ENCODE measurements around the gene RHD.
"Not testable (repeated sequence)": the region's sequence is repeated elsewhere in the genome, so short reads cannot be mapped to it uniquely, and the experiment has no call there.

RHD gene

DNA sequence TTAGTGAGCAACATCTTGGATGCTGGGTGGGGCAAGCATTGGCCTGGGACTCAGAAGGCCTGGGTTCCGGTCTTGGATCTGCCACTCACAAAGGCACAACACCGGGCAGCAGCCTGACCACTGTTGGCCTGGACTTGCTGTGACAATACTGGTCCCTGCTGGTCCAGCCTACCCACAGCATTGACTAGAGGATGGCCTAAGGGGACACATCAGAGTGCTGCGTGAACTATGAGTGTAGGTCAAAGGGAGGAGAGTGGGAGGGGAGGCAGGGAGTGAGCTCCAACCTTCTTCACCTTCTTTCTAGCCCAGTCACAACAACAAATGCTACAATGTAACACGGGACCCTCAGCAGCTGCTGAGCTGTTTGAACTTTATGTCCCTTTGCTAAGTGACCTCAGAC is 96.9 kb downstream of the RHD start:
- no peak for DNase-seq
- no peaks in the 10 kb centered on the region for H3K4me1 ChIP-seq (ENCODE audit: control extremely low read depth in 1 of 4, control insufficient read depth in 4 of 4, insufficient read depth in 4 of 4, low read length in 3 of 4)
- no peaks in the 10 kb centered on the region for H3K9me3 ChIP-seq (ENCODE audit: control extremely low read depth in 1 of 5, control insufficient read depth in 4 of 5, insufficient read depth in 2 of 5, low read depth in 1 of 5, low read length in 4 of 5)
- whole genome bisulfite sequencing (ENCODE audit: insufficient coverage), result 100% methylated on average over 3 of the region's 4 CpGs
- no peak overlapping the region for H3K27ac ChIP-seq (ENCODE audit: insufficient read depth in 1 of 2, low read depth in 1 of 2, low read length in 2 of 2, poor library complexity in 1 of 2, severe bottlenecking in 2 of 2)
- H3K27me3 ChIP-seq (replicated peaks in 2 of 5; ENCODE audit: control insufficient read depth in 4 of 5, insufficient read depth in 5 of 5, low read length in 4 of 5), result no peaks in the 10 kb centered on the region
- H3K4me3 ChIP-seq (ENCODE audit: control insufficient read depth in 1 of 7, extremely low read depth in 1 of 7, insufficient read depth in 4 of 7, low read depth in 2 of 7, low read length in 6 of 7), result no peak overlapping the region
- no peaks in the 10 kb centered on the region for H3K36me3 ChIP-seq (ENCODE audit: control insufficient read depth in 4 of 4, insufficient read depth in 4 of 4, low read length in 3 of 4)
- ChIA-PET CTCF (no interaction called here), POLR2A (no interaction called here)

DNA sequence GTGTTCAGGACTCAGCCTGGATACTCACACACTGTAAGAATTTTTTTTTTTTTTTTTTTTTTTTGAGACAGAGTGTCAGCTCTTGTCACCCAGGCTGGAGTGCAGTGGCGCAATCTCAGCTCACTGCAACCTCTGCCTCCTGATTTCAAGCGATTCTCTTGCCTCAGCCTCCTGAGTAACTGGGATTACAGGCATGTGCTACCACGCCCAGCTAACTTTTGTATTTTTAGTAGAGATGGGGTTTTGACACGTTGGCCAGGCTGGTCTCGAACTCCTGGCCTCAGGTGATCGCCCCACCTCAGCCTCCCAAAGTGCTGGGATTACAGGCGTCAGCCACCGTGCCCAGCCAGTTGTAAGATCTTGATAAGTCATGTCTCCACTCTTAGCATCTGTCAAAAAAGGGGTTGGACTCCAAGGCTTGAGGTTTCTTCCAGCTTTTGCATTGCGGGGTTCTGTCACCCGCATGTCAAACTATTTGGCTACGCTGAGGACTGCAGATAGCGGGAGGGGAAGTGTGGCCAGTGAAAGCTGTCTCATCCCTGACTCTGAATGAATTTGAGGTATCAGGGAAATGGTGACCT is 97.5 kb downstream of the RHD start:
- CTCF ChIA-PET; H3K27ac ChIP-seq (ENCODE audit: insufficient read depth in 1 of 2, low read depth in 1 of 2, low read length in 2 of 2, poor library complexity in 1 of 2, severe bottlenecking in 2 of 2); H3K4me3 ChIP-seq (ENCODE audit: control insufficient read depth in 1 of 7, extremely low read depth in 1 of 7, insufficient read depth in 4 of 7, low read depth in 2 of 7, low read length in 6 of 7); H3K9me3 ChIP-seq (ENCODE audit: control extremely low read depth in 1 of 5, control insufficient read depth in 4 of 5, insufficient read depth in 2 of 5, low read depth in 1 of 5, low read length in 4 of 5); POLR2A ChIA-PET; H3K4me1 ChIP-seq (ENCODE audit: control extremely low read depth in 1 of 4, control insufficient read depth in 4 of 4, insufficient read depth in 4 of 4, low read length in 3 of 4); H3K36me3 ChIP-seq (ENCODE audit: control insufficient read depth in 4 of 4, insufficient read depth in 4 of 4, low read length in 3 of 4); H3K27me3 ChIP-seq (replicated peaks in 2 of 5; ENCODE audit: control insufficient read depth in 4 of 5, insufficient read depth in 5 of 5, low read length in 4 of 5): not testable (repeated sequence)
- WGBS (ENCODE audit: insufficient coverage), result 83% methylated on average over 6 of the region's 12 CpGs
- DNase-seq, result peak; percentile 1 to 67 (median 60)

DNA sequence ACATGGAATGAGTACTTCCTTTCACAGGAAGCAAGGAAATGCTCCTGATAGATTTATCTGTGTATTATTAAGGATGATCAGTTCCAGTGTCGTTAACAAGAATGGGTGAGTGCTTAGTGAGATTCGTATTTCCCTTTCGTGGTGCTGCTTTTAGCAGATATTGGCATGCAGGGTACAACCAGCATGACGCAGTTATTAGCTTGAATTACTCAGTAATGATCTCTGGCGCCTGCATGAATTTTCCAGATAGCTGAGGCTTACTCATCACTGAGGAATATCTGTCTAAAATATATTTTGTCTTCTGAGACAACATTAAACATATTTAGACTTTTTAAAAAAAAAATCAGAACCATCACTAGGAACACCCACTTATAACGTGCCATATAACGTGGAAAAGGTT is 99.4 kb downstream of the RHD start:
- H3K9me3 ChIP-seq (ENCODE audit: control extremely low read depth in 1 of 5, control insufficient read depth in 4 of 5, insufficient read depth in 2 of 5, low read depth in 1 of 5, low read length in 4 of 5); H3K27me3 ChIP-seq (replicated peaks in 2 of 5; ENCODE audit: control insufficient read depth in 4 of 5, insufficient read depth in 5 of 5, low read length in 4 of 5); H3K27ac ChIP-seq (ENCODE audit: insufficient read depth in 1 of 2, low read depth in 1 of 2, low read length in 2 of 2, poor library complexity in 1 of 2, severe bottlenecking in 2 of 2); POLR2A ChIA-PET; DNase-seq; H3K36me3 ChIP-seq (ENCODE audit: control insufficient read depth in 4 of 4, insufficient read depth in 4 of 4, low read length in 3 of 4); H3K4me1 ChIP-seq (ENCODE audit: control extremely low read depth in 1 of 4, control insufficient read depth in 4 of 4, insufficient read depth in 4 of 4, low read length in 3 of 4); H3K4me3 ChIP-seq (ENCODE audit: control insufficient read depth in 1 of 7, extremely low read depth in 1 of 7, insufficient read depth in 4 of 7, low read depth in 2 of 7, low read length in 6 of 7); CTCF ChIA-PET: not testable (repeated sequence)
- 100% methylated on average over 2 of the region's 7 CpGs for WGBS (ENCODE audit: insufficient coverage)

DNA sequence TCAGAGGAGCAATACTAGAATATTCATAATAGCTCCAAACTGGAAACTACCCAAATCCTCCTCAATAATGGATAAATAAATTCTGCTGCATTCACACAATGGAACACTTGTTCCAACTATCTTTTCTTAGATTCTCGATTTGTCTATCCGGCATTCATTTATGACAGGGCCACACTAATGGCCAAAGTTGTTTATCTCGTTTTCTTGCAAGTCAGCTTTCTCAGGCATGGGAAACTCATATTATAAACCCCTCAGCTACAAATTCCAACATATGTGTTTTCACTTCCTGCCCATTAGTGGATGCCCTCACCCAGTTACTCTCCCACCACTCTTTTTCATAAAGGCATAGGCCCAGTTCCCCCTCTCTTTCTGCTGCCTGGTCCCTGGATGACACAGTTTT is 106.1 kb downstream of the RHD start:
- H3K9me3 ChIP-seq (ENCODE audit: control extremely low read depth in 1 of 5, control insufficient read depth in 4 of 5, insufficient read depth in 2 of 5, low read depth in 1 of 5, low read length in 4 of 5); H3K27me3 ChIP-seq (replicated peaks in 2 of 5; ENCODE audit: control insufficient read depth in 4 of 5, insufficient read depth in 5 of 5, low read length in 4 of 5); H3K36me3 ChIP-seq (ENCODE audit: control insufficient read depth in 4 of 4, insufficient read depth in 4 of 4, low read length in 3 of 4); H3K27ac ChIP-seq (ENCODE audit: insufficient read depth in 1 of 2, low read depth in 1 of 2, low read length in 2 of 2, poor library complexity in 1 of 2, severe bottlenecking in 2 of 2); DNase-seq; H3K4me1 ChIP-seq (ENCODE audit: control extremely low read depth in 1 of 4, control insufficient read depth in 4 of 4, insufficient read depth in 4 of 4, low read length in 3 of 4); POLR2A ChIA-PET; H3K4me3 ChIP-seq (ENCODE audit: control insufficient read depth in 1 of 7, extremely low read depth in 1 of 7, insufficient read depth in 4 of 7, low read depth in 2 of 7, low read length in 6 of 7): not testable (repeated sequence)
- CTCF ChIA-PET, result interaction anchor here (1.3 kb wide), 1 partner anchor 110 kb away, joined by 3 read pairs; no protein-coding TSS in a partner anchor
- WGBS (ENCODE audit: insufficient coverage), result 100% methylated on average over 3 of the region's 3 CpGs

Data from common myeloid progenitor, CD34-positive (primary cell).